ENCODE results near the gene ATP5ME. TPM values are rescaled to one million over a fixed set of nuclear protein-coding genes. Genes with fewer than 3 reads are reported as not detected.
"Not testable (repeated sequence)": the region's sequence is repeated elsewhere in the genome, so short reads cannot be mapped to it uniquely, and the experiment has no call there.

Gene ATP5ME
- total RNA-seq, 1 experiment from 2014 or later: 330 TPM

GRCh38 chr4:671769-672168, 2.3 kb downstream of the ATP5ME start:
- RAD21 ChIA-PET (ENCODE audit: low non-redundant PET in 1 of 2, low total read pairs in 2 of 2, uncharacterized antibody in 2 of 2, unreplicated experiment in 2 of 2): no interaction called here
- Histone ChIP-seq H3K4me1 (ENCODE audit: control insufficient read depth in 1 of 2, insufficient read depth in 2 of 2, low read length in 2 of 2) (peaks cover 11 to 34% of the 10 kb centered on the region in 2 experiments), H3K4me2 (ENCODE audit: low read length) (no peak overlapping the region), H3K9me3 (ENCODE audit: control insufficient read depth in 1 of 2, insufficient read depth in 1 of 2, low read depth in 1 of 2, low read length in 2 of 2) (no peaks in the 10 kb centered on the region), H3K27me3 (ENCODE audit: insufficient read depth, low read length) (no peaks in the 10 kb centered on the region), H2AFZ (ENCODE audit: low read depth, low read length, poor library complexity, severe bottlenecking) (no peak overlapping the region), H3K36me3 (ENCODE audit: control insufficient read depth in 1 of 2, insufficient read depth in 2 of 2, low read length in 2 of 2) (peaks cover 10 to 24% of the 10 kb centered on the region in 2 experiments), H3K79me2 (ENCODE audit: insufficient read depth, low read length) (peaks cover 26% of the 10 kb centered on the region), H3K9me2 (ENCODE audit: insufficient read depth) (no peaks in the 10 kb centered on the region), H3K4me3 (replicated peaks in 1 of 2; ENCODE audit: low read depth in 1 of 2, low read length in 2 of 2) (no peak overlapping the region), H3K9ac (ENCODE audit: low read length) (no peak overlapping the region), H4K20me1 (ENCODE audit: insufficient read depth) (no peaks in the 10 kb centered on the region), H3K27ac (ENCODE audit: low read depth, low read length) (no peak overlapping the region)
- intact Hi-C loops (cut with micrococcal nuclease): loop anchor here (10.0 kb wide), 1 partner anchor 197 kb away; no protein-coding TSS in a partner anchor
- DNase-seq (ENCODE audit: low read depth, low spot score) (no peak), ATAC-seq (no peak)
- CTCF ChIA-PET: no interaction called here
- POLR2A ChIA-PET: no interaction called here
- TF ChIP-seq TCF7L2 (IDR thresholded peaks at IDR 0.05; ENCODE audit: borderline replicate concordance, extremely low read depth, insufficient read depth, insufficient read length) (no peak), FOSL1 (IDR thresholded peaks at IDR 0.05; ENCODE audit: low read depth) (no peak), CTCF (IDR thresholded peaks at IDR 0.05 in 2 of 3, conservative IDR thresholded peaks at IDR 0.05 in 1 of 3; ENCODE audit: borderline replicate concordance in 1 of 3, insufficient read depth in 1 of 3, low read depth in 2 of 3, low read length in 2 of 3) (no peak), EGR1 (IDR thresholded peaks at IDR 0.05; ENCODE audit: low read depth) (no peak)
- no TSS peak for BruUV-seq (replicated peaks)

GRCh38 chr4:669806-670559, 4.1 kb downstream of the ATP5ME start:
- ATAC-seq; H3K9ac ChIP-seq (ENCODE audit: low read length); POLR2A ChIA-PET; RAD21 ChIA-PET (ENCODE audit: low non-redundant PET in 1 of 2, low total read pairs in 2 of 2, uncharacterized antibody in 2 of 2, unreplicated experiment in 2 of 2); H3K9me2 ChIP-seq (ENCODE audit: insufficient read depth); H2AFZ ChIP-seq (ENCODE audit: low read depth, low read length, poor library complexity, severe bottlenecking); DNase-seq (ENCODE audit: low read depth, low spot score); H3K9me3 ChIP-seq (ENCODE audit: control insufficient read depth in 1 of 2, insufficient read depth in 1 of 2, low read depth in 1 of 2, low read length in 2 of 2); H3K4me3 ChIP-seq (replicated peaks in 1 of 2; ENCODE audit: low read depth in 1 of 2, low read length in 2 of 2); H3K27me3 ChIP-seq (ENCODE audit: insufficient read depth, low read length); H3K4me2 ChIP-seq (ENCODE audit: low read length); CTCF ChIA-PET; BruUV-seq (replicated peaks); H4K20me1 ChIP-seq (ENCODE audit: insufficient read depth); H3K27ac ChIP-seq (ENCODE audit: low read depth, low read length): not testable (repeated sequence)
- Histone ChIP-seq H3K36me3 (ENCODE audit: control insufficient read depth in 1 of 2, insufficient read depth in 2 of 2, low read length in 2 of 2) (peaks cover 10 to 24% of the 10 kb centered on the region in 2 experiments), H3K4me1 (ENCODE audit: control insufficient read depth in 1 of 2, insufficient read depth in 2 of 2, low read length in 2 of 2) (peaks cover 5 to 17% of the 10 kb centered on the region in 2 experiments; a peak in 3 of 4 replicates), H3K79me2 (ENCODE audit: insufficient read depth, low read length) (peaks cover 21% of the 10 kb centered on the region)
- intact Hi-C loops (cut with micrococcal nuclease): loop anchor here (10.0 kb wide), 1 partner anchor 195 kb away; no protein-coding TSS in a partner anchor

- intact Hi-C loops (cut with micrococcal nuclease); ATAC-seq; BruUV-seq (replicated peaks): not testable (repeated sequence)
Measured at GRCh38 chr4:668219-668618, 5.9 kb downstream of the ATP5ME start.

More at GRCh38 chr4:668219-668618, 5.9 kb downstream of the ATP5ME start:
- Histone ChIP-seq H3K79me2 (ENCODE audit: insufficient read depth, low read length) (peaks cover 14% of the 10 kb centered on the region), H3K36me3 (ENCODE audit: control insufficient read depth in 1 of 2, insufficient read depth in 2 of 2, low read length in 2 of 2) (peaks cover 10 to 23% of the 10 kb centered on the region in 2 experiments), H3K4me1 (ENCODE audit: control insufficient read depth in 1 of 2, insufficient read depth in 2 of 2, low read length in 2 of 2) (peaks cover 5 to 14% of the 10 kb centered on the region in 2 experiments; a peak in 3 of 4 replicates)
- H3K9me2 ChIP-seq (ENCODE audit: insufficient read depth); H3K9ac ChIP-seq (ENCODE audit: low read length); H3K4me2 ChIP-seq (ENCODE audit: low read length); H4K20me1 ChIP-seq (ENCODE audit: insufficient read depth); POLR2A ChIA-PET; H3K27ac ChIP-seq (ENCODE audit: low read depth, low read length); RAD21 ChIA-PET (ENCODE audit: low non-redundant PET in 1 of 2, low total read pairs in 2 of 2, uncharacterized antibody in 2 of 2, unreplicated experiment in 2 of 2); DNase-seq (ENCODE audit: low read depth, low spot score); H3K27me3 ChIP-seq (ENCODE audit: insufficient read depth, low read length); CTCF ChIA-PET; H2AFZ ChIP-seq (ENCODE audit: low read depth, low read length, poor library complexity, severe bottlenecking); H3K9me3 ChIP-seq (ENCODE audit: control insufficient read depth in 1 of 2, insufficient read depth in 1 of 2, low read depth in 1 of 2, low read length in 2 of 2); H3K4me3 ChIP-seq (replicated peaks in 1 of 2; ENCODE audit: low read depth in 1 of 2, low read length in 2 of 2): not testable (repeated sequence)
